Colon (tissue), 2 donors: ENCODE results near the gene C5AR2.
"Not testable (repeated sequence)": the region's sequence is repeated elsewhere in the genome, so short reads cannot be mapped to it uniquely, and the experiment has no call there.

Experiments
- FAIRE-seq: peaks from 2 replicates; lab custom pipeline; 2012; peaks lifted over from hg19 to GRCh38; lab: Jason Lieb, UNC
- donor health status: control.
- donor health status: control.

C5AR2 gene

DNA sequence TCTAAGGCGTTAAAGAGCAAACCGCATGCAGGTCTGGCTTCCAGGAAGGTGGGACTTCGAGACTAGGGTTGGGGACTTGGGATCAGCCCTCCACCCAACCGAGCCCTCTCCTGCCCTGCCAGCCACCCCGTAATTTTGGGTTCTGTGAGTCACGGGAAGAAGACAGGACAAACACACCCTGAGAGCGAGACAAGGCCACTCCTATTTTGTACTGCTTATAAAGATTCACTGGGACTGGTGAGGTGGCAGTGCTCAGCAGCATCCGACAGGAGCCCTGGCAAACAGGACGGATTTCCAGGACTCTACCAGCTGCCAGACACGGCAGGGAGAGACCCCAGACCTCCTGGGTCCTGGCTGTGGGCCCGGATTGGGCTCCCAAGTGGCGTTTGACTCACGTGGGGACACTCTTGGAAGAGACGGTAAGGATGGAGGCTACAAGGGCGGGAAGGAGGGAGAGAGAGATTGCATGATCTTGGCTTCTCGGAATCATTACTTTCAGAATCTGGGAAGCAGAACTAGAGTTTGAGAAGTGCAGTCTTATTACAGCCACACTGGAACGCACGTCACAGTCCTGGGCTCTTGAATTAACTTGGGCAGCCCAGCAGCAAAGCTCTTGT is at the start of gene C5AR2:
C5AR2 (plus strand) TSS at position 245 of the 617 bp plus-strand sequence. CDS start 8,625 bp downstream, outside the sequence.
- FAIRE-seq: no peak

GRCh38 chr19:47283405-47284059 is 48.4 kb upstream of the C5AR2 start:
- FAIRE-seq: no peak

- FAIRE-seq: no peak
Measured at GRCh38 chr19:47284324-47284899, 47.6 kb upstream of the C5AR2 start.

- no peak for FAIRE-seq
Measured at GRCh38 chr19:47296036-47296435, 35.9 kb upstream of the C5AR2 start.

DNA sequence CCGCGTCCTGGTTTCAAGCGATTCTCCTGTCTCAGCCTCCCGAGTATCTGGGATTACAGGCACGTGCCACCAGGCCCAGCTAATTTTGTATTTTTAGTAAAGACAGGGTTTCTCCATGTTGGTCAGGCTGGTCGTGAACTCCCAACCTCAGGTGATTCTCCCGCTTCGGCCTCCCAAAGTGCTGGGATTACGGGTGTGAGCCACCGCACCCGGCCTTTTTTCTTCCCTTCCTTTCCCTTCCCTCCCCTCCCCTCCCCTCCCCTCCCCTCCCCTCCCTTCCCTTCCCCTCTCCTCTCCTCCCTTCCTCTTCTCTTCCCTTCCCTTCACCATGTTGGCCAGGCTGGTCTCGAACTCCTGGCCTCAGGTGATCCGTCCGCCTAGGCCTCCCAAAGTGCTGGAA is 31.1 kb upstream of the C5AR2 start:
- FAIRE-seq: not testable (repeated sequence)

GRCh38 chr19:47302249-47302648 is 29.7 kb upstream of the C5AR2 start:
- FAIRE-seq: no peak

GRCh38 chr19:47303966-47304365 is 28.0 kb upstream of the C5AR2 start:
- no peak for FAIRE-seq

DNA sequence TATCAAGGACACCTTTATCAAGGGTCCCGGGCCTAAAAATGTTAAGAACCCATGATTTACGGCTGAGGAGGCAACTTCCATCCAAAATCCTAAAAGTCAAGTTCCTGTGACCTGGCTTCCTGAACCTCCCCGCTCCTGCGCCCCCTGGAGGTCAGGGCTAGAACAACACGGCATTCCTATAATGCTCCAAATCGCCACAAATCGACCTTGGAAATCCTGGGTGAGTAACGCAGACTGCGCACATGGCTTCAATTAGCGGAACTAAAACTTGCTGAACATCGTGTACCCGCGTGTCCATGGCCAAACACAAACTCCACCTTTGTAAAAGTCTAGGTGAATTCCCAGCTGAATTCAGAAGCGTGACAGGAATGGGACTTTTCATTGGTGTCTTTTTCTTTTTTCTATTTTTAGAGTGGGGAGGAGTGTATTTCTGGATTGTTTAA is 26.6 kb upstream of the C5AR2 start:
- FAIRE-seq: no peak

GRCh38 chr19:47306303-47306702 is 25.7 kb upstream of the C5AR2 start:
- FAIRE-seq: no peak

- no peak for FAIRE-seq
Measured at GRCh38 chr19:47309038-47309437, 22.9 kb upstream of the C5AR2 start.

DNA sequence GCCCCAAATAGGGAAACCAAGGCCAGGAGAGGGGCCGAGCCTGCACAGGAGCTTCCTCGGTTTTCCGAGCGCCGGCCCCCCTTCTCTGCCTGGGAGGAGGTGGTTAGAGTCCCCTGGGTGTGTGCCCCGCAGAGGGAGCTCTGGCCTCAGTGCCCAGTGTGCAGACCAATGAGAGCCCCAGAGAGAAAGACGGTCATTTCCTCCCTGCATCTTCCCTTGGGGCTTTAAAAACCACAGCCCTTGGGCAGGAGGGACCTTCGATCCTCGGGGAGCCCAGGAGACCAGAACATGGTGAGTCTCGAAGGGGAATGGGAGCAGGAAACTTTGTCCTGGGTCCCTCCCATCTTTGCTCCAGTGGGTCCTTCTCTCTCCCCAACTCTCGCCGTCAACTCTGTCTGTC is 22.4 kb upstream of the C5AR2 start, which contains the start of gene C5AR1:
C5AR1 (plus strand) TSS at position 254 of the 400 bp plus-strand sequence; CDS start at position 289, 35 bp downstream.
- no peak for FAIRE-seq

DNA sequence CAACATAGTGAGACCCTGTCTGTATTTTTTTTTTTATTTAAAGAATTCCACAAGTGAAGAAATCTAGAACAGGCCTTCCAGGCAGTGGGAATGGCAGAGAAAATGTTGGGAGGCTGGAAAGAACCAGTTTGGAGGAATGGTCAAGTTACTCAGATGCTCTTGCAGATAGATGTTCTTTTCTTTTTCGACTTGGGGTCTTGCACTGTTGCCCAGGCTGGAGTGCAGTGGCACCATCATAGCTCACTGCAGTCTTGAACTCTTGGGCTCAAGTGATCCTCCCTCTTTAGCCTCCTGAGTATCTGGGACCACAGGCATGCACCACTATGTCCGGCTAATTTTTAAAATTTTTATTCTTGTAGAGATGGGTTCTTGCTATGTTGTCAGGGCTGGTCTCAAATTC is 21.7 kb upstream of the C5AR2 start:
- no peak for FAIRE-seq

- FAIRE-seq: no peak
Measured at GRCh38 chr19:47310819-47311218, 21.2 kb upstream of the C5AR2 start.

- FAIRE-seq: no peak
Measured at GRCh38 chr19:47312366-47313006, 19.5 kb upstream of the C5AR2 start.

GRCh38 chr19:47313754-47314295 is 18.1 kb upstream of the C5AR2 start:
- no peak for FAIRE-seq

DNA sequence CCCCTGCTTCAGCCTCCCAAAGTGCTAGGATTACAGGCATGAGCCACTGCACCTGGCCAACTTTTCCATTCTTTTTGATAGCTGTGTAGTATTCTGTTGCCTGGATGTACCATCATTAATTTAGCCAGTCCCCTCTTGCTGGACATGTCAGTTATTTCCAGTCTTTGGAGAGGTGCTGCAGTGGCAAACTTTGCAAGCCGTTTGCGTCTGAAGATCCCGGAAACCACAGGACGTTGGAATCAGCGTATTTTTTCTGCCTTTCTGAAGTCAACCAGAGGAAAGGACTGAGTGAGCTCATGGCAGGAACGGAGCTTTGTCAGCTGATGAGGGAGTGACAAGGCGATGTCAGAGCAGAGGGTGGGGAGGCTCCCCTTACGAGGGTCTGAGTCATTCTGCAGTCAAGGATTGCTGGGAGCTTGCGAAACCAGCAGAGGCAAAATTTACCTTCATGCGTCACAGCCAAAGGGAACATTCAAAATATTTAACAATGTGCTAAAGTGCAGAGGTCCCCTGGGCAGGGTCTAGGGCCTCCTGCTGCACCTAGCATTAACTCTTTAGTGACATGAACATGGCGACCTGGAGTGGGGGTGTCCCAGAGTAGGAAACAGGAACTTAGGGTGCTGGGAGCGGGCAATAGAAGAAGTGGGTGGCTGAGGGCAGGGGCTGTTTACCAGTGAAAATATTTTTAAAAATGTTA is 16.7 kb upstream of the C5AR2 start:
- no peak for FAIRE-seq

DNA sequence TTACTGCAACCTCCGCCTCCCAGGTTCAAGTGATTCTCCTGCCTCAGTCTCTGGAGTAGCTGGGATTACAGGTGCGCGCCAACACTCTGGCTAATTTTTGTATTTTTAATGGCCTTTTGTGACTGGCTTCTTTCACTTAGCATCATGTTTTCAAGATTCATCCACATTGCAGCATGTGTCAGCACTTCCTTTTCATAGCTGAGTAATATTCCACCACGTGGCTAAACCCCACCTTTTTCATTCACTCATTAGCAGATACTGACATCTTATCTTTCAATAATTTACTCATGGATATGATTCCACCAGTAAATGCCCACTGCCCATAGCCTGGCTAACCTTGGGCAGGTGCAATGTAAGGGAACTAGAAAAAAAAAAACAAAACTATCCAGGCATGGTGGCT is 15.5 kb upstream of the C5AR2 start:
- FAIRE-seq: no peak

DNA sequence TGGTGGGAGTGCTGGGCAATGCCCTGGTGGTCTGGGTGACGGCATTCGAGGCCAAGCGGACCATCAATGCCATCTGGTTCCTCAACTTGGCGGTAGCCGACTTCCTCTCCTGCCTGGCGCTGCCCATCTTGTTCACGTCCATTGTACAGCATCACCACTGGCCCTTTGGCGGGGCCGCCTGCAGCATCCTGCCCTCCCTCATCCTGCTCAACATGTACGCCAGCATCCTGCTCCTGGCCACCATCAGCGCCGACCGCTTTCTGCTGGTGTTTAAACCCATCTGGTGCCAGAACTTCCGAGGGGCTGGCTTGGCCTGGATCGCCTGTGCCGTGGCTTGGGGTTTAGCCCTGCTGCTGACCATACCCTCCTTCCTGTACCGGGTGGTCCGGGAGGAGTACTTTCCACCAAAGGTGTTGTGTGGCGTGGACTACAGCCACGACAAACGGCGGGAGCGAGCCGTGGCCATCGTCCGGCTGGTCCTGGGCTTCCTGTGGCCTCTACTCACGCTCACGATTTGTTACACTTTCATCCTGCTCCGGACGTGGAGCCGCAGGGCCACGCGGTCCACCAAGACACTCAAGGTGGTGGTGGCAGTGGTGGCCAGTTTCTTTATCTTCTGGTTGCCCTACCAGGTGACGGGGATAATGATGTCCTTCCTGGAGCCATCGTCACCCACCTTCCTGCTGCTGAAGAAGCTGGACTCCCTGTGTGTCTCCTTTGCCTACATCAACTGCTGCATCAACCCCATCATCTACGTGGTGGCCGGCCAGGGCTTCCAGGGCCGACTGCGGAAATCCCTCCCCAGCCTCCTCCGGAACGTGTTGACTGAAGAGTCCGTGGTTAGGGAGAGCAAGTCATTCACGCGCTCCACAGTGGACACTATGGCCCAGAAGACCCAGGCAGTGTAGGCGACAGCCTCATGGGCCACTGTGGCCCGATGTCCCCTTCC is 11.8 kb upstream of the C5AR2 start:
- no peak for FAIRE-seq

DNA sequence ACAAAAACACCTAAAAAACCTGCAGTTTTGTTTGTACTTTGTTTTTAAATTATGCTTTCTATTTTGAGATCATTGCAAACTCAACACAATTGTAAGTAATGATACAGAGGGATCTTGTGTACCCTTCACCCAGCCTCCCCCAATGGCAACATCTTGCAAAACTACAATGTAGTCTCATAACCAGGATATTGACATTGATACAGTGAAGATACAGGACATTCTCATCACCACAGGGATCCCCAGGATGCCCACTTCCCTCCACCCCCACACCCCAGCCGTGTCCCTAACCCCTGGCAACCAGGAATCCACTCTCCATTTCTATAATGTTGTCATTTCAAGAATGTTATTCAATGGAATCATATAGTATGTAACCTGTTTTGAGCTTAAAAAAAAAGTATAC is 10.3 kb upstream of the C5AR2 start:
- FAIRE-seq: no peak

DNA sequence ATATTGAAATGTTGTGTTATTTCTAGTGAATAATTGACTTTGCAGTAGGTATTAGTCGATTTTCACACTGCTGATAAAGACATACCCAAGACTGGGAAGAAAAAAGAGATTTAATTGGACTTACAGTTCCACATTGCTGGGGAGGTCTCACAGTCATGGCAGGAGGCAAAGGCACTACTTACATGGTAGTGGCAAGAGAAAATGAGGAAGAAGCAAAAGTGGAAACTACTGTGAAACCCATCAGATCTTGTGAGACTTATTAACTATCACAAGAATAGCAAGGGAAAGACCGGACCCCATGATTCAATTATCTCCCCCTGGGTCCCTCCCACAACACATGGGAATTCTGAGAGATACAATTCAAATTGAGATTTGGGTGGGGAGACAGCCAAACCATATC is 9.9 kb upstream of the C5AR2 start:
- no peak for FAIRE-seq

- FAIRE-seq: no peak
Measured at GRCh38 chr19:47323409-47323808, 8.6 kb upstream of the C5AR2 start.
